NCI-H2081 treated with DMSO at 0.1 percent for 48 hours (cell line): Measurements from ENCODE around the gene DESI1.
"Not testable (repeated sequence)": the region's sequence is repeated elsewhere in the genome, so short reads cannot be mapped to it uniquely, and the experiment has no call there.

ENCODE experiments used
- DNase-seq: peaks from one replicate; lab custom pipeline; 2025; lab: John Stamatoyannopoulos, UW

DESI1 gene

DNA sequence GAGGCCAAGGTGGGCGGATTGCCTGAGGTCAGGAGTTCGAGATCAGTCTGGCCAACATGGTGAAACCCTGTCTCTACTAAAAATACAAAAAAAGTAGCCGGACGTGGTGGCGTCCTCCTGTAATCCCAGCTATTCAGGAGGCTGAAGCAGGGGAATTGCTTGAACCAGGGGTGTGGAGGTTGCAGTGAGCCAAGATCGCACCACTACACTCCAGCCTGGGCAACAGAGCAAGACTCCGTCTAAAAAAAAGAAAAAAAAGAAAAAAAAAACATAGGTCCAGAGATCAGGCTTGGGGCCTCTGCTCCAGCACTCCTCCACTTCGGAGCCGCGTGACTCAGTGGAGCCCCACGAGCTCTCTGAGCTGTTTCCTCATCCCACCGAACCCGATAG is 62.6 kb downstream of the DESI1 start:
- not testable (repeated sequence) for DNase-seq

DNA sequence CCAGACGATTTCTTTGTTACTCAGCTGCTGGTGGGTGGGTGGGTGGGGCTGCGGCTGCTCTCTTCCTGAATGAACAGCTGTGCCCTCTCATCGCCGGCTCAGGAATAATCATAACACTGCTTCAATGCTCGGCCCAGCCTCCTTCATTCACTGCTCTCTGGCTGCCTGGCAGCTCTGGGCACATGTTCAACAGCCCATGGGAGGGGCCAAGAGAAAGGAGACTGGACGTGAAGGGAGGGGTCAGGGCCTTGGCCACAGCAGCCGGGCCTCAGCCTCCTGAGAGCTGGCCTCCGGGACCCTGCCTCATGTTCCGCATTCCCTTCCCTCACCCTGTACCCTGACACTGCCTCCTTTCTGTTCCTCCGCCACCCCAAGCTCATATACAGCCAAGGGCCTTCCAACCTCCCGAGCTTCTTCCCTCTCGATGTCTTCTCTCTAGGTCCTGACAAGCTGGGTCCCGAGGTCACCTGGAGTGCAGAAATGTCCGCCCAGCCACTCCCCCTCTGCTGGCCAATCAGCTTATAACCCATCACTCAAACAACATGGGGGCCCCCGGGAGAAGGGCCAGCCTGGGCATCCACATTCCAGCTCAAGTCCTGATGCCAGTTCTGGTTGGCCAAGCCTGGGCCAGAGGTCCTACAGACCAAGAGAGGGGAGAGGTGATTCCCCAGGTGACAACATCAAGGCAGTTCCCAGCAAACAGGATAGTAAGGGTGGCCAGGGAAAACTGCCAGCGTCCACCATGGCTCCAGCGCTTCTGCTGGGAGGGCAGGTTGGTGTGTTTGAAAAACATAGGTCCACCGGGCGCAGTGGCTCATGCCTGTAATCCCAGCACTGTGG is 63.2 kb downstream of the DESI1 start:
- DNase-seq, result no peak

DNA sequence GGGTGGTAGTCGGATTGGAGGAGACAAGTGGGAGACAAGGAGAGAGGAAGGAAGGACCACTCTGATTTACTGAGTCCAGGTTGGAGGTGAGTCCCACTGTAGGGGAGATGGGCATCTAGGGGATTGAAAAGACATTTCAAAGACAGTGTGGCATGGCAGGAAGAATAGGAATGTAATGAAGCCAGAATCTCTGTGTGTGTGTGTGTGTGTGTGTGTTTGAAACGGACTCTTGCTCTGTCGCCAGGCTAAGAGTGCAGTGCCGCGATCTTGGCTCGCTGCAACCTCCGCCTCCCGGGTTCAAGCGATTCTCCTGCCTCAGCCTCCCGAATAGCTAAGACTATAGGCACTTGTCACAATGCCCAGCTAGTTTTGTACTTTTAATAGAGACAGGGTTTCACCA is 64.3 kb downstream of the DESI1 start:
- DNase-seq, result no peak

DNA sequence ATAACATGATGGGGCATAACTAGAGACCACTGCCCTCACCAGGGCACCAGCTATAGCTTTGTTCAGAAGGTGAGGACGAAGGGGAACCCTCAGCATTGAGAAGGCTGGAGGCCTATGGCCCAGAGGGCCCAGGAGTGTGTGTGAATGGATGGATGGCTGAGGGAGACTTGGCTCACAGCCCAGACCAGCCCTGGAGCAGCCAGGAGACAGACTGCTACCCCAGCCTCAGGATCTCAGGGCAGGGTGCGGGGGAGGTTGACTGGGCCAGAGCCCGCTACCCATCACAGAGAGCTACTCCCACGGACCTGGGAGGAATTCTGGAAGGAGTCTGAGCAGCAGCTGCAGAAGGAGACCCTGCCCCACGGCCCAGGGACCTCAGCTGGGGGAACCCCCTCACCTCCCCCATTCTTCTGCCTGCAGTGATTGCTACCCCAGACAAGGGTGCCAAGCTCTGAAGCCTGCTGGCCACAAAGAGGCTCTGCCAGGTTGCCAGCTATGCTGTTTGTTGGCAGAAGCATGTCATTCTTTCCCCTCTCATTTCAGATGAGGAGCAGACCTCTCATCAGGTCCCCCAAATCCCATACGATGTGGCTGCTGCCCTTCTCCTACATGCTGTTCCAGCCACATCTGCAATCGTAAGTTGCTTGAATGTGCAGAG is 65.4 kb downstream of the DESI1 start:
- DNase-seq, result no peak

DNA sequence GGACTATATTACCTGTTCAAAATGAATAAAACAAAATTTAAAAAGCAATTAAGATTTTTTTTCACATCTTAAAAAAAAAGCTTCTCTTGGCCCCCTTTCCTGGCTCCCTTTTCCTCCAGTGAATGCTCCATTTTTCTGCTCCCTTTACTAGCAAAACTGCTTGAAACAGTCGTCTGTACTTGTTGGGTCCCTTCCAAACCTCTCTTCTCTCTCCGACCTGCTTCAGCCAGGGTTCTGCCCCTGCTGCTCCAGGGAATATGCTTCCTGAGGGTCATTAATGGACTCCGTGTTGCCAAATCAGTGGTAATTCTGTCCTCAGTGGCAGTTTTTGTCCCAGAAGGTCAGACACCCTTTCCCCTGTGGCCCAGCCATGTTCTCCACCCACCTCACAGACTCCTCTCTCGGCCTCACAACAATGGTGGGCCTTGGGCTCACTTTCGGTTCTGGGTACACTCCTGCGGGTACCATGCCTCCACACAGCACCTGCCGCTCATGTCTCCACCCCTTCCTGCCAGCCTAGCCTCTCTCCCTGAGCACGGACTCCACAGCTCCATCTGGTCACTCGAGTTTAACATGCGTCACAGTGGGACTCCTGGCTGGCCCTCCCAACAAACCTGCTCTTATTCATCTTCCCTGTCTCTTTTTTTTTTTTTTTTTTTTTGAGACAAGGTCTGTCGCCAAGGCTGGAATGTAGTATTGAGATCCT is 68.8 kb downstream of the DESI1 start:
- DNase-seq, result no peak

DNA sequence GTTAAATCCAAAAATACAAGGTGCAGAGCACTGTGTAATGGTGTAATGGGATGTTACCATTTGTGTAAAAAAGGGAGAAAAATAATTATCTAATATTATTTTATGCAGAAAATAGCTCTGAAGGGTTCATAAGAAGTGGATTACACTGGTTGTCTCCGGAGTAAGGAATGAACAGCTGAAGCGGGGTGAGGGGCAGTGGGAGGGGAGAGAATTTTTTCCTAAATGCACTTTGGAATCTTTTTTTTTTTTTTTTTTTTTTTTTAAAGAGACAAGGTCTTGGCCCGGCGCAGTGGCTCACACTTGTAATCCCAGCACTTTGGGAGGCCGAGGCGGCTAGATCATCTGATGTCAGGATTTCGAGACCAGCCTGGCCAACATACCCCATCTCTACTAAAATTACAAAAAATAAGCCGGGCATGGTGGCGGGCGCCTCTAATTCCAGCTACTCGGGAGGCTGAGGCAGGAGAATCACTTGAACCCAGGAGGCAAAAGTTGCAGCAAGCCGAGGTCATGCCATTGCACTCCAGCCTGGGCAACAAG is 69.8 kb downstream of the DESI1 start:
- DNase-seq, result no peak

DNA sequence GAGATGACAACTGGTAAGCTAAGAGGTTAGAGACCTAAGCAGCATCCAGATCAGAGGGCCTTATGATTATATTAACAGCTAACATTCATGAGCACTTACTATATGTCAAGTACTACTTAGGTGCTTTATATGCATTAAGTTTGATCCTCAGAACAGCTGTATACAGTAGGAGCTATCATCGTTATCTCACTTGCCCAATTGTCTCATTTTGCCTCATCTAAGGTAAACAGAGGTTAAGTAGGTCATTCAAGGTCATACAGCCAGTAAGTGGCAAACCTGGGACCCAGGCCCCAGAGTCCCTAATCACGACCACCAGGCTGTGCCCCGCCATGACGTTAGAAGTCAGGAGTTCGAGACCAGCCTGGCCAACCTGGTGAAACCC is 72.0 kb downstream of the DESI1 start:
- DNase-seq, result no peak
